VCaP (cell line): Measurements from ENCODE around the gene OGDH.
A peak's percentile ranks its signal among the peaks of the same experiment; 100 is the strongest.
"Not testable (repeated sequence)": the region's sequence is repeated elsewhere in the genome, so short reads cannot be mapped to it uniquely, and the experiment has no call there.

Experiments used
- H3K27ac ChIP-seq: fragments of 450-650 bp; 2 replicates; pipeline ENCODE4 v1.5.1; 2017
- CTCF ChIP-seq: fragments of 450-650 bp; conservative IDR thresholded peaks from 2 replicates; pipeline ENCODE4 v1.5.1; 2017; ENCODE audit warnings: mild to moderate bottlenecking, moderate library complexity

OGDH gene

DNA sequence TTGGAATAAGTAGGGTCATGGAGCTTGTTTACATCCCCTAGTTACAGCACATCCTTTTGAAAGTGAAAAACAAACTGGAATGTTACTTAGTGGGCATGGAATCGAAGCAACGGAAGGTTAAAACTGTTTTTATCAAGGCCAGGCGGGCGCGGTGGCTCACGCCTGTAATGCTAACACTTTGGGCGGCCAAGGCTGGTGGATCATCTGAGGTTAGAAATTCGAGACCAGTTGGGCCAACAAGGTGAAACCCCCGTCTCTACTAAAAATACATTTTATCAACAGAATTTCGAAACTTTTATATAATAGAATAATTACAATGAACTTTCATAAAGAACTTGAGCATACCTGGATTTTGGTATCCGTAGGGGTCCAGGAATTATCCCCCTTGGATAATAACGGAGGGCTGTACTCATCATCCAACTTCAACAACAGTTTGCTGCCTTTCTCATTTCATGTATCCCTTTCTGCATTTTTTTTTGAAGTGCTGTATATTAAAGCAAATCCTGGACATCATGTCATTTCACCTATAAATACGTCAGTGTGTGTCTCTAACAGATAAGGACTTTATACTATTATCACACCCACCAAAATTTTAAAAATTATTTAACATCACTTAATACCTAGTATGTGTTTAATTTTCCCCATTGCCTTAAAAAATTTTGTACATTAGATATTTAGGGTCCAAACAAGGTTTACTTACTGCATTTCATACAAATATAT lies 23.1 kb upstream of the OGDH start:
- H3K27ac ChIP-seq: peak overlapping the region; percentile 98

GRCh38 chr7:44587843-44588711 lies 18.4 kb upstream of the OGDH start:
- peak; percentile 88 for TF ChIP-seq CTCF
- no peak overlapping the region for H3K27ac ChIP-seq

More for the DNA sequence above, 23.1 kb upstream of the OGDH start:
- no peak for TF ChIP-seq CTCF

- no peak for TF ChIP-seq CTCF
- no peak overlapping the region for H3K27ac ChIP-seq
Observed at GRCh38 chr7:44590910-44591309, 15.5 kb upstream of the OGDH start.

GRCh38 chr7:44595934-44596635 lies 10.3 kb upstream of the OGDH start:
- TF ChIP-seq CTCF: peak; percentile 3; the same call in 1 of the 2 replicates
- H3K27ac ChIP-seq: peak overlapping the region; percentile 67

- H3K27ac ChIP-seq: not testable (repeated sequence)
Observed at GRCh38 chr7:44597181-44597580, 9.2 kb upstream of the OGDH start.

DNA sequence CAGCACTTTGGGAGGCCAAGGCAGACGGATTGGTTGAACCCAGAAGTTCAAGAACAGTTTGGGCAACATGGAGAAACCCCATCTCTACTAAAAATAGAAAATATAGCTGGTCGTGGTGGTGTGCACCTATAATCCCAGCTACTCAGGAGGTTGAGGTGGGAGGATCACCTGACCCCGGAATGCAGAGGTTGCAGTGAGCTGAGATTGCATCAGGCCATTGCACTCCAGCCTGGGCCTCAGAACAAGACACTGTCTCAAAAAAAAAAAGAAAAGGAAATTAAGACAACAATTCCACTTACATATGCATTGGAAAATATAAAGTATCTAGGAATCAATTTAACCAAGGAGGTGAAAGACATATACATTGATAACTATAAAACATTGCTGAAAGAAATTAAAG lies 7.2 kb upstream of the OGDH start:
- no peak for TF ChIP-seq CTCF
- no peak overlapping the region for H3K27ac ChIP-seq

- H3K27ac ChIP-seq: no peak overlapping the region
- no peak for TF ChIP-seq CTCF
Observed at GRCh38 chr7:44602576-44602910, 3.9 kb upstream of the OGDH start.
